Endothelial cell of umbilical vein (primary cell): ENCODE results near the gene XCL2. TPM values are rescaled to one million over a fixed set of nuclear protein-coding genes. Genes with fewer than 3 reads are reported as not detected.

Source experiments
- BruUV-seq: library from RNA; stranded (reverse); fragments of 400-500 nt; replicated peaks from 2 replicates; lab custom pipeline; 2021; lab: Mats Ljungman, UMichigan
- CTCF ChIA-PET: fragments of 300-600, 350-600 bp; sonication (Branson Sonifier 250); formaldehyde crosslinking; loops from one replicate; lab custom pipeline; 2021; ENCODE audit warnings: antibody characterized with exemption, inconsistent platforms; lab: Charles Lee
- POLR2A ChIA-PET: fragments of 300-600, 350-600 bp; sonication (Branson Sonifier 250); formaldehyde crosslinking; loops from one replicate; lab custom pipeline; 2021; ENCODE audit warnings: antibody characterized with exemption, inconsistent platforms; lab: Charles Lee
- DNase-seq: peaks from one replicate; pipeline ENCODE4 v3.0.0-alpha.2; 2011; ENCODE audit warnings: low read depth, low spot score
- FAIRE-seq: peaks from 2 replicates; lab custom pipeline; 2011; peaks lifted over from hg19 to GRCh38; lab: Jason Lieb, UNC
- H2AFZ ChIP-seq: 2 replicates; pipeline ENCODE4 v1.6.0; 2012; ENCODE audit warnings: low read depth, low read length, control low read depth, inconsistent platforms
- H3K27ac ChIP-seq: 2 replicates; pipeline ENCODE4 v1.5.1; 2011; ENCODE audit warnings: low read depth, mild to moderate bottlenecking, control low read depth, low read length, moderate library complexity; ENCODE audit not compliant: insufficient read depth
- H3K27me3 ChIP-seq, 2 experiments: 2 replicates each; pipeline versions ENCODE4 v1.6.0 to v1.6.1; 2011; ENCODE audit warnings: low read length in 2 of 2, mixed read lengths in 1 of 2; ENCODE audit not compliant: control insufficient read depth in 2 of 2, insufficient read depth in 2 of 2
- H3K36me3 ChIP-seq, 2 experiments: 2 replicates in 1 of 2; 3 replicates in 1 of 2; pipeline ENCODE4 v1.5.1; 2011; ENCODE audit warnings: low read length in 2 of 2, mild to moderate bottlenecking in 1 of 2, moderate library complexity in 1 of 2; ENCODE audit not compliant: control insufficient read depth in 2 of 2, insufficient read depth in 2 of 2; ENCODE audit errors: extremely low read depth in 1 of 2
- H3K4me1 ChIP-seq: 3 replicates; pipeline ENCODE4 v1.5.1; 2011; ENCODE audit warnings: mild to moderate bottlenecking, low read length; ENCODE audit not compliant: control insufficient read depth, insufficient read depth; ENCODE audit errors: extremely low read depth
- H3K4me2 ChIP-seq: 2 replicates; pipeline ENCODE4 v1.6.1; 2011; ENCODE audit warnings: low read length, control low read depth, mixed read lengths; ENCODE audit not compliant: insufficient read depth
- H3K4me3 ChIP-seq, 3 experiments: fragments of 200-600 bp in 1 of 3; sonication (generic), shearing (Covaris generic) in 1 of 3; replicated peaks in 1 of 3; 2 replicates each; pipeline ENCODE4 v1.5.1; 2011 to 2016; ENCODE audit warnings: control low read depth in 3 of 3, low read length in 3 of 3, mild to moderate bottlenecking in 2 of 3, inconsistent platforms in 1 of 3, low read depth in 1 of 3, moderate library complexity in 1 of 3; ENCODE audit not compliant: insufficient read depth in 1 of 3
- H3K79me2 ChIP-seq: 2 replicates; pipeline ENCODE4 v1.6.0; 2012; ENCODE audit warnings: low read length, inconsistent platforms; ENCODE audit not compliant: control insufficient read depth, insufficient read depth
- H3K9ac ChIP-seq: replicated peaks from 2 replicates; pipeline ENCODE3; 2011; ENCODE audit warnings: low read length, control low read depth; ENCODE audit not compliant: insufficient read depth; ENCODE audit errors: extremely low read depth
- H3K9me1 ChIP-seq: replicated peaks from 3 replicates; pipeline ENCODE4 v1.6.0; 2011; ENCODE audit warnings: mild to moderate bottlenecking, low read length; ENCODE audit not compliant: control insufficient read depth, insufficient read depth; ENCODE audit errors: extremely low read depth
- H3K9me3 ChIP-seq: replicated peaks from 2 replicates; pipeline ENCODE4 v1.5.1; 2012; ENCODE audit warnings: low read length, inconsistent platforms; ENCODE audit not compliant: control insufficient read depth, insufficient read depth
- H4K20me1 ChIP-seq: replicated peaks from 2 replicates; pipeline ENCODE3; 2011; ENCODE audit warnings: mild to moderate bottlenecking, low read length; ENCODE audit not compliant: control insufficient read depth, insufficient read depth; ENCODE audit errors: extremely low read depth
- CTCF ChIP-seq, 2 donors: IDR thresholded peaks; 1 replicate in 1 of 2; 2 replicates in 1 of 2; pipeline ENCODE4 v1.5.1; 2011; ENCODE audit warnings: low read length in 2 of 2, mild to moderate bottlenecking in 2 of 2, moderate library complexity in 2 of 2, control low read depth in 1 of 2, inconsistent platforms in 1 of 2, low read depth in 1 of 2; ENCODE audit not compliant: insufficient read depth in 1 of 2; ENCODE audit errors: extremely low read depth in 1 of 2
- EZH2 ChIP-seq: IDR thresholded peaks from 2 replicates; pipeline ENCODE4 v1.6.1; 2012; ENCODE audit warnings: borderline replicate concordance, low read depth, mild to moderate bottlenecking, moderate library complexity, low read length, inconsistent platforms; ENCODE audit not compliant: severe bottlenecking
- FOS ChIP-seq: IDR thresholded peaks from 2 replicates; pipeline ENCODE4 v1.6.1; 2011; ENCODE audit warnings: mild to moderate bottlenecking, low read length, moderate library complexity, borderline replicate concordance; ENCODE audit not compliant: insufficient read depth
- GATA2 ChIP-seq: IDR thresholded peaks from 2 replicates; pipeline ENCODE4 v1.7.0; 2011; ENCODE audit warnings: low read depth, mild to moderate bottlenecking, moderate library complexity, mixed read lengths, low read length; ENCODE audit not compliant: insufficient read length, insufficient read depth
- JUN ChIP-seq: IDR thresholded peaks from 2 replicates; pipeline ENCODE4 v1.6.1; 2011; ENCODE audit warnings: borderline replicate concordance, low read depth; ENCODE audit not compliant: insufficient read length, insufficient read depth
- MAX ChIP-seq: IDR thresholded peaks from 2 replicates; pipeline ENCODE4 v1.6.1; 2011; ENCODE audit not compliant: insufficient read depth, insufficient read length
- MYC ChIP-seq: IDR thresholded peaks from one replicate; pipeline ENCODE4 v1.6.1; 2011; ENCODE audit warnings: mild to moderate bottlenecking, low read depth, low read length
- POLR2A ChIP-seq: IDR thresholded peaks from 2 replicates; pipeline ENCODE4 v1.6.1; 2012; ENCODE audit warnings: low read depth, mild to moderate bottlenecking, control low read depth, low read length
- POLR2AphosphoS5 ChIP-seq: IDR thresholded peaks from 2 replicates; pipeline ENCODE4 v1.6.1; 2012; ENCODE audit warnings: low read depth, mild to moderate bottlenecking, control low read depth, low read length, moderate library complexity; ENCODE audit not compliant: insufficient read depth
- dilution Hi-C: fragments of 300-500 bp; cut with MboI; formaldehyde crosslinking; loops from one replicate; pipeline ENCODE4 v1.15.0; 2019; ENCODE audit warnings: low sequenced_read_pairs; ENCODE audit not compliant: extremely low pct_ligation_motif_present
- intact Hi-C: fragments of 100-400 bp; cut with micrococcal nuclease; formaldehyde crosslinking; loops from one replicate; pipeline ENCODE4 v1.10.0; 2022
- polyA plus RNA-seq, 4 experiments: library from polyadenylated mRNA; depleted of rRNA in 3 of 4; stranded (reverse) in 3 of 4; unstranded in 1 of 4; fragments of >200 nt; gene quantifications; 2 replicates each; pipeline versions ENCODE4 v1.2.1 to v1.2.3, GENCODE V29; 2011 to 2012; ENCODE audit warnings: missing spikeins in 1 of 4
- total RNA-seq: library from RNA; stranded (reverse); gene quantifications from 2 replicates; pipeline ENCODE4 v1.2.3, GENCODE V29; 2021

XCL2 gene
- total and polyA plus RNA-seq, 2 donors (not counting 3 experiments of a cell fraction or from before 2014, with no cell fraction given), result not detected

DNA sequence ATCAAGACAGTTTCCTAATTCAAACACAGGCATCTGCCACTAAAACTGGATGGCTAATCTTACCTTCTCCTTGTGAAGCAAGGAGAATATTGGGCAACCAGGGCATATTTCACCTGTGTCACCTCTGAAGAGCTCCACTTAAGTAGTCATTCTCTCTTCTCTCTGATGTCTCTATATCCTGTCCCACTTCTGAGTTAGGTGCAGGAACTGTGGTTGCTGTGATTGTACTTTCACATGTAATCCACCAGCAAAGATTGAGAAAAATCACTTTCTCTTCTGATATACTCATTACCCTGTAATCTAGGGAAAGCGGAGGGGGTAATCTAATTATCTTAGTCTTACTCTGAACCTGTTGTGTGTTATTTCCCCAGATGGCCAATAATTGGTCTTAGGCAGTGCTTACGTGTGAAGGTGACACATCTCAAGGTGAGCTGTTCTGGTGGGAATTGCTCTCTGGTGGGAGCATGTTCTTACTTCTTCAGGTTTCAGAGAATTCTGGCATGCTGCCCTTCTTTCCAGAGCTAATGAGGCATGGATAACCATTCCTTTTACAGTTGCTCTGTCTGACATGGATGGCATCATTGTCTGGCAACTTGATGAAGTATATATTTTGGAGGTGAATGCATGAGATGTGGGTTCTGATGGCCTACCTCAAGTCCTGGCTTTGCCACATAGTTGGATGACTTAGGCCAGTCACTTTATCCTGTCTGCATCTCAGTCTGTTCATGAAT, 12.0 kb downstream of the XCL2 start:
- POLR2A ChIA-PET, result no interaction called here
- Histone ChIP-seq H3K9me1 (no peaks in the 10 kb centered on the region), H3K4me3 (no peak overlapping the region), H3K27ac (no peak overlapping the region), H3K27me3 (no peaks in the 10 kb centered on the region), H3K9me3 (no peaks in the 10 kb centered on the region), H3K4me1 (no peaks in the 10 kb centered on the region), H4K20me1 (no peaks in the 10 kb centered on the region), H3K9ac (no peak overlapping the region), H2AFZ (no peak overlapping the region), H3K4me2 (no peak overlapping the region), H3K36me3 (no peaks in the 10 kb centered on the region), H3K79me2 (no peaks in the 10 kb centered on the region)
- intact Hi-C loops (loop anchor here (5.0 kb wide), 1 partner anchor 46 kb away; the partner anchor contains the start of gene XCL1), dilution Hi-C loops (no loop called here)
- FAIRE-seq (no peak), DNase-seq (no peak)
- CTCF ChIA-PET, result no interaction called here
- TF ChIP-seq MAX (no peak), POLR2A (no peak), CTCF (IDR thresholded peaks at IDR 0.05; ENCODE audit: extremely low read depth in 1 of 2, insufficient read depth in 1 of 2, low read depth in 1 of 2, low read length in 2 of 2) (no peak), EZH2 (no peak), POLR2AphosphoS5 (no peak), MYC (no peak), GATA2 (no peak), JUN (no peak), FOS (no peak)
- BruUV-seq, result no TSS peak
